Sigmoid colon (tissue), 7 donors: ENCODE data around the gene USP12. TPM values are rescaled to one million over a fixed set of nuclear protein-coding genes. Genes with fewer than 3 reads are reported as not detected.
A peak's percentile ranks its signal among the peaks of the same experiment; 100 is the strongest.

Source experiments
- DNase-seq: peaks from one replicate; pipeline ENCODE4 v3.0.0-alpha.2; 2019
- H3K27ac ChIP-seq, 4 donors: fragments of 200-600 bp; sonication (generic); one replicate each; pipeline ENCODE4 v1.5.1; 2016 to 2019; ENCODE audit warnings: mild to moderate bottlenecking in 1 of 4
- H3K27me3 ChIP-seq, 3 donors: fragments of 200-600 bp; sonication (generic); one replicate each; pipeline ENCODE4 v1.5.1; 2019; ENCODE audit warnings: mild to moderate bottlenecking in 1 of 3
- H3K36me3 ChIP-seq, 4 donors: fragments of 200-600 bp; sonication (generic); one replicate each; pipeline ENCODE4 v1.5.1; 2016 to 2019
- H3K4me1 ChIP-seq, 4 donors: fragments of 200-600 bp; sonication (generic); one replicate each; pipeline ENCODE4 v1.5.1; 2017 to 2019
- H3K4me3 ChIP-seq, 4 donors: fragments of 200-600 bp; sonication (generic); one replicate each; pipeline ENCODE4 v1.5.1; 2017 to 2019; ENCODE audit warnings: mild to moderate bottlenecking in 2 of 4, moderate library complexity in 1 of 4
- H3K9me3 ChIP-seq, 4 donors: fragments of 200-600 bp in 3 of 4; sonication (generic) in 3 of 4; one replicate each; pipeline versions ENCODE4 v1.5.1 to v1.6.1; 2013 to 2019
- CTCF ChIP-seq, 4 experiments: fragments of 450-650 bp in 3 of 4; fragments of 200-600 bp in 1 of 4; IDR thresholded peaks; one replicate each; pipeline ENCODE4 v1.5.1; 2016 to 2019; ENCODE audit warnings: antibody characterized with exemption in 4 of 4, mild to moderate bottlenecking in 3 of 4, moderate library complexity in 2 of 4
- EP300 ChIP-seq, 4 donors: sonication (generic); formaldehyde crosslinking; IDR thresholded peaks; one replicate each; pipeline ENCODE4 v1.6.1; 2017; ENCODE audit warnings: antibody characterized with exemption in 4 of 4
- POLR2A ChIP-seq, 2 donors: fragments of 450-650 bp; IDR thresholded peaks; one replicate each; pipeline ENCODE4 v1.6.1; 2016; ENCODE audit warnings: antibody characterized with exemption in 2 of 2, mild to moderate bottlenecking in 2 of 2, moderate library complexity in 2 of 2
- POLR2AphosphoS5 ChIP-seq, 4 donors: sonication (generic); formaldehyde crosslinking; IDR thresholded peaks; one replicate each; pipeline ENCODE4 v1.6.1; 2017; ENCODE audit warnings: antibody characterized with exemption in 4 of 4
- WGBS, 2 donors: extraction: QIAGEN DNeasy Blood & Tissue Kit; methylation state at CpG; one replicate each; pipeline ENCODE4 v1.1.7; 2013; 5-methylcytosine and 5-hydroxymethylcytosine counted together
- intact Hi-C: fragments of 100-400 bp; cut with DNase I; formaldehyde crosslinking; loops from one replicate; pipeline ENCODE4 v1.15.1; 2023
- polyA plus RNA-seq, 3 donors: library from polyadenylated mRNA; stranded (reverse); fragments of 200-250 nt; gene quantifications; one replicate each; pipeline ENCODE4 v1.2.3, GENCODE V29; 2013
- total RNA-seq, 4 donors: library from RNA; depleted of rRNA; stranded (reverse); fragments of >200 nt; gene quantifications; one replicate each; pipeline ENCODE4 v1.1.0, GENCODE V29; 2016
- donor health status: healthy with polysubstance abuse.
- donor health status: Bipolar disorder and iron deficiency.
- donor health status: healthy.

Gene USP12
- total and polyA plus RNA-seq, 7 donors = 20.3 to 91.3 (median 69.5) TPM

- TF ChIP-seq CTCF (IDR thresholded peaks at IDR 0.05) = no peak
- TF ChIP-seq POLR2A (IDR thresholded peaks at IDR 0.05) = no peak
- TF ChIP-seq EP300 (IDR thresholded peaks at IDR 0.05) = no peak
- no peak for TF ChIP-seq POLR2AphosphoS5 (IDR thresholded peaks at IDR 0.05)
- Histone ChIP-seq H3K9me3 (no peaks in the 10 kb centered on the region), H3K27me3 (no peaks in the 10 kb centered on the region), H3K4me3 (no peak overlapping the region), H3K36me3 (no peaks in the 10 kb centered on the region), H3K4me1 (peaks cover 0 to 25% (median 23%) of the 10 kb centered on the region in 4 donors), H3K27ac (no peak overlapping the region)
- no peak for DNase-seq
- intact Hi-C loops = no loop called here
- 79 to 85% methylated on average over 15 of the region's 15 CpGs for WGBS, 2 donors
These were observed 126.6 kb downstream of the USP12 start for GRCh38 chr13:27044837-27045570.

GRCh38 chr13:27043013-27043412 is 128.6 kb downstream of the USP12 start:
- H3K36me3 ChIP-seq = no peaks in the 10 kb centered on the region
- H3K9me3 ChIP-seq = no peaks in the 10 kb centered on the region
- no peak overlapping the region for H3K4me3 ChIP-seq
- no peaks in the 10 kb centered on the region for H3K27me3 ChIP-seq
- peak overlapping the region in 3 of 4 donors; percentile 56 to 90 (median 88) for H3K27ac ChIP-seq
- peak; percentile 79 for DNase-seq
- TF ChIP-seq POLR2AphosphoS5 (IDR thresholded peaks at IDR 0.05) = peak in 3 of 4 donors; percentile 28 to 67 (median 44)
- TF ChIP-seq EP300 (IDR thresholded peaks at IDR 0.05) = no peak
- no peak for TF ChIP-seq CTCF (IDR thresholded peaks at IDR 0.05)
- no peak for TF ChIP-seq POLR2A (IDR thresholded peaks at IDR 0.05)
- 65 to 75% methylated on average over 6 of the region's 6 CpGs for WGBS, 2 donors
- peaks cover 0 to 44% (median 43%) of the 10 kb centered on the region in 4 donors for H3K4me1 ChIP-seq
- intact Hi-C loops = no loop called here

- Histone ChIP-seq H3K4me1 (peaks cover 0 to 61% (median 59%) of the 10 kb centered on the region in 4 donors), H3K27ac (peak overlapping the region in 3 of 4 donors; percentile 88 to 90 (median 90)), H3K36me3 (no peaks in the 10 kb centered on the region), H3K27me3 (no peaks in the 10 kb centered on the region), H3K4me3 (no peak overlapping the region), H3K9me3 (no peaks in the 10 kb centered on the region)
- intact Hi-C loops = no loop called here
- DNase-seq = no peak
- 88 to 92% methylated on average over 6 of the region's 6 CpGs for WGBS, 2 donors
- no peak for TF ChIP-seq POLR2A (IDR thresholded peaks at IDR 0.05)
- no peak for TF ChIP-seq EP300 (IDR thresholded peaks at IDR 0.05)
- no peak for TF ChIP-seq POLR2AphosphoS5 (IDR thresholded peaks at IDR 0.05)
- TF ChIP-seq CTCF (IDR thresholded peaks at IDR 0.05) = no peak
These were observed 130.3 kb downstream of the USP12 start for GRCh38 chr13:27041341-27041740.

GRCh38 chr13:27040826-27041108 is 130.8 kb downstream of the USP12 start:
- intact Hi-C loops = no loop called here
- no peak for DNase-seq
- Histone ChIP-seq H3K4me3 (peak overlapping the region in 2 of 4 donors; percentile 10 to 16), H3K9me3 (no peaks in the 10 kb centered on the region), H3K27me3 (no peaks in the 10 kb centered on the region), H3K36me3 (no peaks in the 10 kb centered on the region), H3K27ac (peak overlapping the region; percentile 76 to 90 (median 89)), H3K4me1 (peaks cover 0 to 67% (median 65%) of the 10 kb centered on the region in 4 donors)
- WGBS, 2 donors = 96 to 98% methylated on average over 4 of the region's 4 CpGs
- no peak for TF ChIP-seq CTCF (IDR thresholded peaks at IDR 0.05)
